ENCODE measurements around the gene SMIM14.

Gene SMIM14

GRCh38 chr4:39637586-39638353 lies 895 bp downstream of the SMIM14 start:
- 0 out of 2 replicates have a peak, but pooled peaks have one; percentile 18 for TF ChIP-seq SIN3A (IDR thresholded peaks at IDR 0.05; ENCODE audit: borderline replicate concordance, insufficient read depth, low read length)
- TF ChIP-seq, protein P1, sequence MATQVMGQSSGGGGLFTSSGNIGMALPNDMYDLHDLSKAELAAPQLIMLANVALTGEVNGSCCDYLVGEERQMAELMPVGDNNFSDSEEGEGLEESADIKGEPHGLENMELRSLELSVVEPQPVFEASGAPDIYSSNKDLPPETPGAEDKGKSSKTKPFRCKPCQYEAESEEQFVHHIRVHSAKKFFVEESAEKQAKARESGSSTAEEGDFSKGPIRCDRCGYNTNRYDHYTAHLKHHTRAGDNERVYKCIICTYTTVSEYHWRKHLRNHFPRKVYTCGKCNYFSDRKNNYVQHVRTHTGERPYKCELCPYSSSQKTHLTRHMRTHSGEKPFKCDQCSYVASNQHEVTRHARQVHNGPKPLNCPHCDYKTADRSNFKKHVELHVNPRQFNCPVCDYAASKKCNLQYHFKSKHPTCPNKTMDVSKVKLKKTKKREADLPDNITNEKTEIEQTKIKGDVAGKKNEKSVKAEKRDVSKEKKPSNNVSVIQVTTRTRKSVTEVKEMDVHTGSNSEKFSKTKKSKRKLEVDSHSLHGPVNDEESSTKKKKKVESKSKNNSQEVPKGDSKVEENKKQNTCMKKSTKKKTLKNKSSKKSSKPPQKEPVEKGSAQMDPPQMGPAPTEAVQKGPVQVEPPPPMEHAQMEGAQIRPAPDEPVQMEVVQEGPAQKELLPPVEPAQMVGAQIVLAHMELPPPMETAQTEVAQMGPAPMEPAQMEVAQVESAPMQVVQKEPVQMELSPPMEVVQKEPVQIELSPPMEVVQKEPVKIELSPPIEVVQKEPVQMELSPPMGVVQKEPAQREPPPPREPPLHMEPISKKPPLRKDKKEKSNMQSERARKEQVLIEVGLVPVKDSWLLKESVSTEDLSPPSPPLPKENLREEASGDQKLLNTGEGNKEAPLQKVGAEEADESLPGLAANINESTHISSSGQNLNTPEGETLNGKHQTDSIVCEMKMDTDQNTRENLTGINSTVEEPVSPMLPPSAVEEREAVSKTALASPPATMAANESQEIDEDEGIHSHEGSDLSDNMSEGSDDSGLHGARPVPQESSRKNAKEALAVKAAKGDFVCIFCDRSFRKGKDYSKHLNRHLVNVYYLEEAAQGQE (IDR thresholded peaks at IDR 0.05; ENCODE audit: insufficient read depth in 1 of 2, low read depth in 2 of 2, low read length in 2 of 2) = no peak

- TF ChIP-seq TAF1 (IDR thresholded peaks at IDR 0.05; ENCODE audit: borderline replicate concordance, insufficient read depth, low read length) = no peak
- TF ChIP-seq, protein P1 (IDR thresholded peaks at IDR 0.05; ENCODE audit: insufficient read depth in 1 of 2, low read depth in 2 of 2, low read length in 2 of 2) = no peak
- TF ChIP-seq POLR2AphosphoS5 (IDR thresholded peaks at IDR 0.05; ENCODE audit: low read depth, low read length) = no peak
- TF ChIP-seq SIN3A (IDR thresholded peaks at IDR 0.05; ENCODE audit: borderline replicate concordance, insufficient read depth, low read length) = no peak
- TF ChIP-seq FOXP2 (optimal IDR thresholded peaks at IDR 0.05; ENCODE audit: borderline replicate concordance, extremely low read depth, extremely low read length, insufficient read depth) = no peak
Observed at GRCh38 chr4:39637221-39637585, 1.5 kb downstream of the SMIM14 start.

DNA sequence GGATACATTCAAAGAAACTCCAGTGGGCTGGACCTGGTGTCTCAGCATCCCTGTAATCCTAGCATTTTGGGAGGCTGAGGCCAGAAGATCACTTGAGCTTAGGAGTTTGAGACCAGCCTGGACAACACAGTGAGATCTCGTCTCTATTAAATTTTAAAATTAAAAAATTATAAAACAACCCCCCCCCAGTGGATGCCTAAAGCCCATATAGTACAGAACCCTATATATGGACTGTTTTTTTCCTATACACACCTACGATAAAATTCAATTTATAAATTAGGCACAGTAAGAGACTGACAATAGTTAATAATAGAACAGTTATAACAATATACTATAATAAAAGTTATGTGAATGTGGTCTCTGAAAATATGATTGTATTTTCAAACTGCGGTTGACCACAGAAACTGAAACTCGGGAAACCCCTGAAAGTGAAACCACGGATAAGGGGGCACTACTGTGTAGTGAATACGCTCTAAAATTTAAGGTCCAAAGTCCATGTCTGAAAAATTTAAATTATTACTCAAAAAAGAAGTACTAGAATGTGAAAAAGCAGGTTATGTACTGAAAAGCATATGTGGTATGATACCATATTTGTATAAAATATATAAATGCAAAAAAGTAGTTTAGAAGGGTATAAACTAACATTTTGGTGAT lies 2.0 kb downstream of the SMIM14 start:
- TF ChIP-seq TAF1 (IDR thresholded peaks at IDR 0.05; ENCODE audit: borderline replicate concordance, insufficient read depth, low read length) (no peak), FOXP2 (optimal IDR thresholded peaks at IDR 0.05; ENCODE audit: borderline replicate concordance, extremely low read depth, extremely low read length, insufficient read depth) (no peak), POLR2AphosphoS5 (IDR thresholded peaks at IDR 0.05; ENCODE audit: low read depth, low read length) (no peak), SIN3A (IDR thresholded peaks at IDR 0.05; ENCODE audit: borderline replicate concordance, insufficient read depth, low read length) (no peak)
- TF ChIP-seq, protein P1 (IDR thresholded peaks at IDR 0.05; ENCODE audit: insufficient read depth in 1 of 2, low read depth in 2 of 2, low read length in 2 of 2) = no peak

DNA sequence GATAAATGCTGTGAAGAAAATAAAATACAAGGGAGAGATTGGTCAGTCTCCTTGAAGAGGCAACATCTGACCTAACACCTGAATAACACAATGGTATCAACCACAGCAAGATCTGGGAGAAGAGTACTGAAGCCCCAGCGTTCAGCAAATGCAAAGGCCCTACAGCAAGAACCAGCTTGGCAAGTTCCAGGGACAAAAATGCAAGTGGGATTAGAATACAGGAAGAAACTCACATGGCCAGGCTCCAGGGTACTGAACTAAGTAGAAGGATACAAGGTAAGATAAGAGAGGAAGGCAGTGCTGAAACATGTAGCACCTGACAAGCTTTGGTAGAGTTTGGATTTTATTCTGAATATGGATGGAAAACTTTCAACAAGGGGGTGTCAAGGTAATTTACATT lies 3.6 kb downstream of the SMIM14 start:
- TF ChIP-seq FOXP2 (optimal IDR thresholded peaks at IDR 0.05; ENCODE audit: borderline replicate concordance, extremely low read depth, extremely low read length, insufficient read depth) (no peak), POLR2AphosphoS5 (IDR thresholded peaks at IDR 0.05; ENCODE audit: low read depth, low read length) (no peak), SIN3A (IDR thresholded peaks at IDR 0.05; ENCODE audit: borderline replicate concordance, insufficient read depth, low read length) (no peak), TAF1 (IDR thresholded peaks at IDR 0.05; ENCODE audit: borderline replicate concordance, insufficient read depth, low read length) (no peak)
- TF ChIP-seq, protein P1 (IDR thresholded peaks at IDR 0.05; ENCODE audit: insufficient read depth in 1 of 2, low read depth in 2 of 2, low read length in 2 of 2) = no peak
